Activated gamma-delta T cell treated with anti-CD3 and anti-CD28 coated beads, Interleukin-2, amount 50 U/mL, for 16 hours (primary cell): ENCODE data around the gene MELK.

ENCODE experiments used
- DNase-seq: peaks from one replicate; pipeline ENCODE4 v3.0.0-alpha.2; 2020; ENCODE audit warnings: low read depth

Gene MELK

DNA sequence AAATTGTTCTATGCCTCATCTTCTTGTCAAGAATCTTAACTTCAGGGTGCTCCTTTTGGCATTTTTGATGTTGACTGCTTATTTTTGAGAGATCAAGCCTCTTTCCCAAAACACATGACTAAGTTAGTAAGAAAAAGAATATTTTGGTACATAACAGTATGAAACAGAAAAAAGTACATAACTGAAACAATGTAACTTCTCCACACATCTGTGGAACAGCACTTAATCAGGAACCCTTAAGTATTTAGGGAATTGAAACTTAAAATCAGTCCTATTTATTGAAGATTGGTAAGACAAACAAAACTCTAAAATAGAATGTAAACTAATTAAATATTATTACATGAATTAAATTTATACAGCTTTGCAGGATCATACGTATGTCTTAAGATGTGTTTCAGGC is 103.4 kb downstream of the MELK start:
- DNase-seq = no peak

DNA sequence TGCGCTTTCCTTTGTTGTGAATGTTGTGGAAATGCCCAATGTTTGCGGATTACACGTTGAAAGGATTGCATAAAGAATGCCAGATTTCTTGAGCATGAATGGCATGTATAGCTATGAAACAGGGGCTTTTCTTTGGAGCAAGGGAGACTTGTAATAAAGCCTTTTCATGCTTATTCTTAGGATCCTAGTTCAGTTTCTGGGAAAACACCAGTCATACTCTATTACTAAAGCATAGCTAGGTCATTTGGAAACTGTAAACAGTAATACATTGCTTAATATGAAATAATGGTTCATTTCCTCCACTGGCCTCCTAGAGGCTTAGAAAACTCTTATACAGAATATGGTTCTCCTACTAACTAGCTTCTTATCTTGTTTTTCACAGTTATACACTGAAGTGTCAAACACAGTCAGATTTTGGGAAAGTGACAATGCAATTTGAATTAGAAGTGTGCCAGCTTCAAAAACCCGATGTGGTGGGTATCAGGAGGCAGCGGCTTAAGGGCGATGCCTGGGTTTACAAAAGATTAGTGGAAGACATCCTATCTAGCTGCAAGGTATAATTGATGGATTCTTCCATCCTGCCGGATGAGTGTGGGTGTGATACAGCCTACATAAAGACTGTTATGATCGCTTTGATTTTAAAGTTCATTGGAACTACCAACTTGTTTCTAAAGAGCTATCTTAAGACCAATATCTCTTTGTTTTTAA is 104.2 kb downstream of the MELK start:
- DNase-seq = no peak

GRCh38 chr9:36677611-36678010 is 104.9 kb downstream of the MELK start:
- no peak for DNase-seq

DNA sequence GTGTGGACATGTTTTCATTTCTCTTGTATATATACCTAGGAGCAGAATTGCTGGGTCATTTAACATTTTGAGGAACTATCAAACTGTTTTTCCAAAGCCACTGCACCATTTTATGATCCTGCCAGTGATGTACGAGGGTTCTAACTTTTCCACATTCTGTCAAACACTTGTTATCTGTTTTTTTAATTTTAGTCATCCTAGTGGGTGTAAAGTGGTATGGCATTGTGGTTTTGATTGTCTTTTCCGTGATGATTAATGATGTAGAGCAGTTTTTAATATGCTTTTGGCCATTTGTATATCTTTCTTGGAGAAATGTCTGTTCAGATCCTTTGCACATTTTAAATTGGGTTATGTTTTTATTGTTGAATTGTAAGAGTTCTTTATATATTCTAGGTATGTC is 107.0 kb downstream of the MELK start:
- DNase-seq = no peak

- no peak for DNase-seq
Observed at GRCh38 chr9:36686471-36686870, 113.8 kb downstream of the MELK start.

DNA sequence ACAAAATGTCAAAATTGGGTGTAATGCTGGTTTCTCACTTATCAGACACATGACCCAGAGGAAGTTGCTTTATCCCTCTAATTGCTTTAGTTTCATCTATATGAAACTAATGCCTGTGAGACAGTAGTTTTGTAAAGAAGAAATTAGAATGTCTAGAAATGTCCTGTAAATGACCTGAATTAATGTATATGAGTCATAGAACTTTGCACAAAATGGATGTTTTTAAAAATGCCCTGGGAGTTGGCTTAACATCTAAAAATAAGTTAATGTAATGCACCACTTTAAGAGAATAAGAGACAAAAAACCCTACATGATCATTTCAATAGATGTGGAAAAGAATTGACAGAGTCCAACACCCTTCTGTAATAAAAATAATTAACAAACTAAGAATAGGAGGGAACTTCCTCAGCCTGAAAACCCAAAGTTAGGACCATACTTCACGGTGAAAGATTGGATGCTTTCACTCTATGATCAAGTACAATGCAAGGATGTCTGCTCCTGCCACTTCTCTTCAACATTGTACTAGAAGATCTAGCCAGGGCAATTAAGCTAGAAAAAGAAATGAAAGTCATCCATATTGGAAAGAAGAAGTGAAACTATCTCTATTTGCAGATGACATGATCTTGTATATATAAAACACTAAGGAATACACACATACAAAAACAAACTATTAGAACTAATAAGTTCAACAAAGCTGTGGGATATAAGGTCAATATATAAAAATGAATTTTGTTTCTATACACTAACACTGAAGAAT is 117.9 kb downstream of the MELK start:
- DNase-seq = no peak

GRCh38 chr9:36691671-36692070 is 119.0 kb downstream of the MELK start:
- DNase-seq = no peak

GRCh38 chr9:36698984-36699383 is 126.3 kb downstream of the MELK start:
- DNase-seq = no peak

GRCh38 chr9:36704148-36704547 is 131.5 kb downstream of the MELK start:
- no peak for DNase-seq

DNA sequence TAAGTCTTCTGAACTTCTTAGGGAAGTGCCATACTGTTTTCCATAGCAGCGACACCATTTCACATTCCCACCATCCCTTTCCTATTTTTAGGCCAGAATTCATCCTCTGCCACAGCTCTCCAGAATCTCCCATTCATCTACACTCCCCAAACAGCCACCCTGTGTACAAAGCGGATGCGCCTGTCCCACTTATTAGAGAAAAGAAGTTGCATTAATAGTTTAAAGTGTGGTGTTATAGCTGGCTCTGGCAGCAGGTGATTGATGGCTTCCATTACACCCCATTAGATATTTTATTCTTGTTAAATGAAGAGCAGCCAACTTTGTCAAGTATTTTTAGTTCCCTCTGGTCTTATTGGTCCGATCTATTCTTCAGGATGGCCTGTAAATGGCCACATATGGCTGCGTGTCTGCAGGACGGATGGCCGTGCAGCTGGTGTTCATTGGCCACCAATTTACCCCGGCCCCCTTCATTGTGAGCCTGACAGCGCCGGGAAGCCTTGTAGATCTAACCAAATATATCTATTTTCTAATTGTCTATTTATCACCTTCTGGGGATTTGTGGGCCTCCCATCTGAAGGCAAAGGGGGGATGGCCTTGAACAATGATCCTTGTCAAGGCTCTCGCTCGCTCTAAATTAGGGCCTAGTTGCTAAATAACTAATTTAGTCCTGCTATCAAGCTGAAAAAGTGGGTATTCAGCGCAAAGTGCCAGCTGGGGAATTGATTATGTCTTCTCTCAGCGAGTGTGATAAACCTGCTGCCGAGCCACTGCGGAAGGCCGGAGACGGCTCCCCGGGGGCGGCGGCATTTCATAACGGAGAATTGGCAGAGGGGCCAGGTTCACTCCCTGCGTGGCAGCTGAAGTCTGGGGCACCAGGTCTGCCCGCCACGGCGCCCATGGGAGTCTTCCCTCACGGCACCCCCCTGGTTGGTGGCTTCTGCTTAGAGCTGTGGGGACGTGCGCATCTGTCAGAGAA is 141.1 kb downstream of the MELK start:
- no peak for DNase-seq

DNA sequence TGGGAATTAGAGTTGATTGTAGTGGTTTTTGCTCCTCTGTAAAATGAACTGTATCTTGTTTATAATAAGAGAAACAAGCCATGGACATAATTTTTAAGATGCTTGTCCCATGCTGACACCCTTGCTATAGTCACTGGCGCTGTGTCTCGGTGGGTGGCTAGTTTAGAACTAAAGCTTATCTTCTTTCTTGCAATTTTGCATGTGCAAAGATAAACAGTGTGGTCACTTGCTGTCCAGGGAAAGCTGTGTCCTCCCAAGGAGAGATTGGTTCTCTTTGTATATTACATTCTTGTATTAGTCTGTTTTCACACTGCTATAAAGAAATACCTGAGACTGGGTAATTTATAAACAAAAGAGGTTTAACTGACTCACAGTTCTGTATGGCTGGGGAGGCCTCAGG is 143.8 kb downstream of the MELK start:
- DNase-seq = no peak

- DNase-seq = no peak
Observed at GRCh38 chr9:36717276-36717675, 144.6 kb downstream of the MELK start.

GRCh38 chr9:36718612-36719011 is 145.9 kb downstream of the MELK start:
- DNase-seq = no peak

GRCh38 chr9:36720043-36720442 is 147.3 kb downstream of the MELK start:
- DNase-seq = no peak

- no peak for DNase-seq
Observed at GRCh38 chr9:36721846-36722588, 149.3 kb downstream of the MELK start.

DNA sequence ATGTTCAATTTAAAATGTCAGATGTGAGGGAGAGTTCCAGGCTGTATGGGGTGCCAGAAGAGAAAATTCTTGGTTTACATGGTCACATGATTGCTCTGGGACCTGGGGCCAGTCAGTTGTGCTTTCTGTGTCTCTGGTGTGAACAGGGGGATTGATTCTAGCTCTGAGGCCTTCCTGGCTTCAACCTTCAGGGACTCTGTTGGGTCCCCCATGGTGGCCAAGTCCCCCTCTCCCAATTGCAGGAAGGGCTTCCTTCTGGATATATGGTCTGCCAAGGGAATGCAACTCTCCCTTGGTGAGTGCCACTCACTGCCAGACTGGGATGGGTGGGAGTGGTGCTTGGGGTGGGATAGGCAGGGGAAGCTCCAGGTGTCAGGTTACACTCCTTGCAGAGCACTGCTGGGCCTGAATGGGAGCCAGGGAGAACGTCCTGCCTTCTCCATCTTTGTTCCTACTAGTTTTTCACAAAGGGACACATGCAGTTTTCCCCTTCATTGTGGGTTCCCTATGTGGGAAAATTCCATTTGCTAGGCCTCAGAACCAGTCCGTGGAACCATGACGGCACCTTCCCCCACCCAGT is 153.2 kb downstream of the MELK start:
- DNase-seq = no peak
